22Rv1 (cell line): ENCODE data around the gene SLC8A3.

Source experiments
- ZFX ChIP-seq: fragments of 450-650 bp; IDR thresholded peaks from 2 replicates; pipeline ENCODE4 v1.6.1; 2017; ENCODE audit warnings: antibody characterized with exemption, borderline replicate concordance
- TF ChIP-seq, protein P1 (sequence below): fragments of 450-650 bp; IDR thresholded peaks from 2 replicates; pipeline ENCODE4 v1.5.1; 2017; ENCODE audit warnings: mild to moderate bottlenecking

DNA sequence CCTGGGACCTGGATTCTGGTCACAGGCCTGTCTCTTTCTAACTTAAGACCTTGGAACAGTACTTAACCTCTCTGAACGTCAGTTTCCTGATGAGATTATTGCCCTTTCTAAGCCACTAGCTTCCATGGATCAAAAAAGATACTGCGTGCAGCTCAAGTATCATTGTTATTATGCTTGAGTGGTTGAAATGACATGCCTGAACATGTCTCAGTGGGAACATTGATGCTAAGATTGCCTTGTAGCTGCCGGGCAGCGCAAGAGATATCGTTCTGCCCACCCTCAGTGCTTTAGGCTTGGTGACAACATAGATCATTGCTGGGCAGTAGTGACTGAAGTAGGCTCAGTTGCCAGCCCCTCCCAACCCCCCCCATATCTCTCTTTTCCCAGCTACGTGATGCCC lies 177.7 kb downstream of the SLC8A3 start:
- TF ChIP-seq, protein P1, sequence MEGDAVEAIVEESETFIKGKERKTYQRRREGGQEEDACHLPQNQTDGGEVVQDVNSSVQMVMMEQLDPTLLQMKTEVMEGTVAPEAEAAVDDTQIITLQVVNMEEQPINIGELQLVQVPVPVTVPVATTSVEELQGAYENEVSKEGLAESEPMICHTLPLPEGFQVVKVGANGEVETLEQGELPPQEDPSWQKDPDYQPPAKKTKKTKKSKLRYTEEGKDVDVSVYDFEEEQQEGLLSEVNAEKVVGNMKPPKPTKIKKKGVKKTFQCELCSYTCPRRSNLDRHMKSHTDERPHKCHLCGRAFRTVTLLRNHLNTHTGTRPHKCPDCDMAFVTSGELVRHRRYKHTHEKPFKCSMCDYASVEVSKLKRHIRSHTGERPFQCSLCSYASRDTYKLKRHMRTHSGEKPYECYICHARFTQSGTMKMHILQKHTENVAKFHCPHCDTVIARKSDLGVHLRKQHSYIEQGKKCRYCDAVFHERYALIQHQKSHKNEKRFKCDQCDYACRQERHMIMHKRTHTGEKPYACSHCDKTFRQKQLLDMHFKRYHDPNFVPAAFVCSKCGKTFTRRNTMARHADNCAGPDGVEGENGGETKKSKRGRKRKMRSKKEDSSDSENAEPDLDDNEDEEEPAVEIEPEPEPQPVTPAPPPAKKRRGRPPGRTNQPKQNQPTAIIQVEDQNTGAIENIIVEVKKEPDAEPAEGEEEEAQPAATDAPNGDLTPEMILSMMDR, result no peak
- no peak for TF ChIP-seq ZFX
